SK-N-SH (cell line): ENCODE results near the gene ME3. TPM values are rescaled to one million over a fixed set of nuclear protein-coding genes. Genes with fewer than 3 reads are reported as not detected.

Experiments used
- CTCF ChIA-PET: fragments of 300-600, 350-600 bp; formaldehyde crosslinking; extraction: SDS; loops from one replicate; lab custom pipeline; 2021; lab: Yijun Ruan, JAX
- POLR2A ChIA-PET: fragments of 350-600 bp; sonication (Branson Sonifier 250); formaldehyde crosslinking; extraction: SDS; loops from one replicate; lab custom pipeline; 2020; ENCODE audit warnings: antibody characterized with exemption, inconsistent platforms; lab: Yijun Ruan, JAX
- DNase-seq: peaks from one replicate; pipeline ENCODE4 v3.0.0; 2012
- H2AFZ ChIP-seq: fragments of 200-600 bp; sonication (generic); 2 replicates; pipeline ENCODE4 v1.8.1; 2016; ENCODE audit warnings: antibody characterized with exemption, mild to moderate bottlenecking, low read depth
- H3F3A ChIP-seq: fragments of 200-600 bp; sonication (generic); replicated peaks from 2 replicates; pipeline ENCODE3; 2016; ENCODE audit warnings: antibody characterized with exemption, mild to moderate bottlenecking; ENCODE audit not compliant: insufficient read depth
- H3K27ac ChIP-seq, 2 experiments: fragments of 200-500 bp in 1 of 2; fragments of 200-600 bp in 1 of 2; sonication (Bioruptor generic) in 1 of 2; sonication (generic), shearing (Covaris generic) in 1 of 2; 2 replicates each; pipeline versions ENCODE4 v1.5.1 to v1.6.1; 2014 to 2016; ENCODE audit warnings: low read depth in 2 of 2, inconsistent platforms in 1 of 2, low read length in 1 of 2, mild to moderate bottlenecking in 1 of 2, mixed read lengths in 1 of 2
- H3K27me3 ChIP-seq: fragments of 200-600 bp; sonication (generic), shearing (Covaris generic); 2 replicates; pipeline ENCODE4 v1.6.1; 2016; ENCODE audit warnings: mixed run types; ENCODE audit not compliant: insufficient read depth
- H3K36me3 ChIP-seq, 2 experiments: fragments of 200-500 bp in 1 of 2; fragments of 200-600 bp in 1 of 2; sonication (Bioruptor generic) in 1 of 2; sonication (generic) in 1 of 2; replicated peaks in 1 of 2; 2 replicates each; pipeline versions ENCODE3 to v1.5.1; 2014 to 2016; ENCODE audit warnings: low read length in 1 of 2, mild to moderate bottlenecking in 1 of 2; ENCODE audit not compliant: insufficient read depth in 2 of 2, control insufficient read depth in 1 of 2
- H3K4me1 ChIP-seq, 2 experiments: fragments of 200-500 bp in 1 of 2; fragments of 200-600 bp in 1 of 2; sonication (Bioruptor generic) in 1 of 2; sonication (generic), shearing (Covaris generic) in 1 of 2; 2 replicates each; pipeline versions ENCODE4 v1.5.1 to v1.6.1; 2014 to 2016; ENCODE audit warnings: low read depth in 1 of 2, low read length in 1 of 2, mixed run types in 1 of 2; ENCODE audit not compliant: insufficient read depth in 2 of 2, control insufficient read depth in 1 of 2
- H3K4me2 ChIP-seq: fragments of 200-600 bp; sonication (generic), shearing (Covaris generic); 2 replicates; pipeline ENCODE4 v1.6.1; 2017; ENCODE audit warnings: mixed run types
- H3K4me3 ChIP-seq, 2 experiments: fragments of 200-500 bp in 1 of 2; fragments of 200-600 bp in 1 of 2; sonication (Bioruptor generic) in 1 of 2; sonication (generic), shearing (Covaris generic) in 1 of 2; 2 replicates each; pipeline versions ENCODE4 v1.5.1 to v1.8.1; 2014 to 2016; ENCODE audit warnings: low read depth in 2 of 2, inconsistent platforms in 1 of 2, low read length in 1 of 2, mild to moderate bottlenecking in 1 of 2, mixed read lengths in 1 of 2, moderate library complexity in 1 of 2
- H3K79me2 ChIP-seq: fragments of 200-600 bp; sonication (generic); 2 replicates; pipeline ENCODE4 v1.8.1; 2017; ENCODE audit warnings: mild to moderate bottlenecking; ENCODE audit not compliant: insufficient read depth
- H3K9ac ChIP-seq: fragments of 200-600 bp; sonication (generic); 2 replicates; pipeline ENCODE4 v1.6.1; 2017; ENCODE audit warnings: mixed run types
- H3K9me2 ChIP-seq: fragments of 200-600 bp; sonication (generic); 2 replicates; pipeline ENCODE4 v1.6.1; 2017; ENCODE audit warnings: mixed run types
- H3K9me3 ChIP-seq: fragments of 200-600 bp; sonication (generic); 2 replicates; pipeline ENCODE4 v1.6.1; 2017; ENCODE audit warnings: mixed run types, mild to moderate bottlenecking, moderate library complexity
- H4K20me1 ChIP-seq: fragments of 200-600 bp; sonication (generic); 2 replicates; pipeline ENCODE4 v1.6.1; 2017; ENCODE audit warnings: mild to moderate bottlenecking, mixed run types; ENCODE audit not compliant: insufficient read depth
- CHD2 ChIP-seq: fragments of 150-350 bp; IDR thresholded peaks from 2 replicates; pipeline ENCODE4 v1.6.1; 2018; ENCODE audit warnings: low read length; ENCODE audit not compliant: partially characterized antibody
- EP300 ChIP-seq, 2 experiments: IDR thresholded peaks; 2 replicates each; pipeline versions ENCODE4 v1.4.0 to v1.6.1; 2012; ENCODE audit warnings: borderline replicate concordance in 1 of 2, low read depth in 1 of 2, low read length in 1 of 2
- FOSL2 ChIP-seq: IDR thresholded peaks from 2 replicates; pipeline ENCODE4 v1.4.0; 2012; ENCODE audit warnings: low read depth, mild to moderate bottlenecking, moderate library complexity, borderline replicate concordance
- JUND ChIP-seq: IDR thresholded peaks from 2 replicates; pipeline ENCODE4 v1.4.0; 2012
- MAX ChIP-seq: IDR thresholded peaks from 2 replicates; pipeline ENCODE4 v1.4.0; 2012; ENCODE audit warnings: low read depth
- RXRA ChIP-seq: IDR thresholded peaks from 2 replicates; pipeline ENCODE4 v1.4.0; 2012; ENCODE audit warnings: low read depth, mild to moderate bottlenecking, borderline replicate concordance
- TCF12 ChIP-seq: IDR thresholded peaks from 2 replicates; pipeline ENCODE4 v1.4.0; 2012
- USF1 ChIP-seq: IDR thresholded peaks from 2 replicates; pipeline ENCODE4 v1.4.0; 2012; ENCODE audit warnings: low read depth, borderline replicate concordance
- WGBS: methylation state at CpG from one replicate; pipeline ENCODE4 v1.1.6; 2017; ENCODE audit warnings: low lambda C conversion rate; 5-methylcytosine and 5-hydroxymethylcytosine counted together
- polyA plus RNA-seq, 3 experiments: library from polyadenylated mRNA; depleted of rRNA; stranded (reverse); fragments of >200 nt; gene quantifications; 2 replicates each; pipeline ENCODE4 v1.2.3, GENCODE V29; 2012
- TF ChIP-seq, protein P1 (sequence below): IDR thresholded peaks from 2 replicates; pipeline ENCODE4; 2012

Gene ME3
- polyA plus RNA-seq, 1 of the 3 experiments (the other 2 are of a cell fraction): 22.0 TPM

DNA sequence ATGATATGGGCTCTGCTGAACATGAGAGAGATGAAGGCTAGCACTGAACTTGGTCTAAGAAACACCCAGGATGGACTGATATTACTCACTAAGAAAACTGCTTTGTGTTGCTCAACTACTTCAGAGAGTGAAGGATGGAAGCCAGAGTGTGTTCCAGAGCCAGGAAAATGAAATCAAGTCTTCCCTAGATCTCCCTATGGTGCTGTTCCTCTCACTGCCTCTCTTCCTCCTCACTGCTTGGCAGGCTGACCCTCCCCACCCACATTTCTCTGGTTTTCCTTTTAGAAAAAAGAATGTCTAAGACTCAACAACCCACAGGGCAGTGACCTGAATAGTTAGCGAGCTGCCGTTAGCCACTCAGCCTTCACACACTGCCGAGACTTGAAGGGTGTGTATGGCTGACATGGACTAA is 232.1 kb downstream of the ME3 start:
- Histone ChIP-seq H3K27ac (no peak overlapping the region), H2AFZ (no peak overlapping the region), H3F3A (peaks cover 12% of the 10 kb centered on the region), H3K9ac (no peak overlapping the region), H3K9me2 (no peaks in the 10 kb centered on the region), H4K20me1 (no peaks in the 10 kb centered on the region)
- 97% methylated on average over 3 of the region's 3 CpGs for WGBS
- TF ChIP-seq MAX: no peak
- TF ChIP-seq, all 33 proteins: peak for 0
- Histone ChIP-seq H3K9me3 (no peaks in the 10 kb centered on the region), H3K4me2 (no peak overlapping the region), H3K36me3 (peaks cover 0 to 2% of the 10 kb centered on the region in 2 experiments), H3K27me3 (no peaks in the 10 kb centered on the region), H3K79me2 (no peaks in the 10 kb centered on the region), H3K4me1 (peaks cover 0 to 17% of the 10 kb centered on the region in 2 experiments; a peak in 2 of 4 replicates), H3K4me3 (no peak overlapping the region)
- ChIA-PET CTCF (no interaction called here), POLR2A (no interaction called here)
- no peak for DNase-seq

DNA sequence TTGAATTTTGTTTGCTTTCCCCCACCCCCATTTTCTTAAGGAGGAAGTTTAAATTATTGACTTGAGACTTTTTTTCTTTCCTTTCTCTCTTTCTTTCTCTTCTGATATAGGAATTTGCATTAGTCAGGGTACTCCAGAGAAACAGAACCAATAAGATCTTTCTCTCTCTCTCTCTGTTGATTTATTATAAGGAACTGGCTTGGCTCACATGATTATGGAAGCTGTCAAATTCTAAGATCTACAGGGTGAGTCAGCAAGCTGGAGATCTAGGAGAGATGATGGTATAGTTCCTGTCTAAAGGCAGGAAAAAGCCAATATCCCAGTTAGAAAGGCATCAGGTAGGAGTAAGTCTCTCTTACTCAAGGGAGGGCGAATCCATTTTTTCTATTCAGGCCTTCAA is 233.7 kb downstream of the ME3 start:
- H3K4me1 ChIP-seq: peaks cover 0 to 17% of the 10 kb centered on the region in 2 experiments; a peak in 2 of 4 replicates
- TF ChIP-seq CHD2 (no peak), RXRA (no peak), EP300 (IDR thresholded peaks at IDR 0.05; ENCODE audit: borderline replicate concordance in 1 of 2, low read depth in 1 of 2, low read length in 1 of 2) (peak in 1 of 2 experiments; percentile 50; a peak in 1 of 4 replicates), USF1 (peak; percentile 36; the same call in 1 of the 2 replicates), MAX (0 out of 2 replicates have a peak, but pooled peaks have one; percentile 14), TCF12 (peak; percentile 86), FOSL2 (peak; percentile 69), JUND (peak; percentile 48)
- TF ChIP-seq, protein P1, sequence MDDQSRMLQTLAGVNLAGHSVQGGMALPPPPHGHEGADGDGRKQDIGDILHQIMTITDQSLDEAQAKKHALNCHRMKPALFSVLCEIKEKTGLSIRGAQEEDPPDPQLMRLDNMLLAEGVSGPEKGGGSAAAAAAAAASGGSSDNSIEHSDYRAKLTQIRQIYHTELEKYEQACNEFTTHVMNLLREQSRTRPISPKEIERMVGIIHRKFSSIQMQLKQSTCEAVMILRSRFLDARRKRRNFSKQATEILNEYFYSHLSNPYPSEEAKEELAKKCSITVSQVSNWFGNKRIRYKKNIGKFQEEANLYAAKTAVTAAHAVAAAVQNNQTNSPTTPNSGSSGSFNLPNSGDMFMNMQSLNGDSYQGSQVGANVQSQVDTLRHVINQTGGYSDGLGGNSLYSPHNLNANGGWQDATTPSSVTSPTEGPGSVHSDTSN: peak; percentile 87
- peak overlapping the region; percentile 2 to 54; a peak in 3 of 4 replicates for H3K27ac ChIP-seq
- H3K4me2 ChIP-seq: no peak overlapping the region
- POLR2A ChIA-PET: no interaction called here
- DNase-seq: no peak
- H3K79me2 ChIP-seq: no peaks in the 10 kb centered on the region
- H4K20me1 ChIP-seq: no peaks in the 10 kb centered on the region
- H3F3A ChIP-seq: peaks cover 12% of the 10 kb centered on the region
- no peak overlapping the region for H3K4me3 ChIP-seq
- WGBS: 100% methylated on average over 1 of the region's 1 CpG
- no peaks in the 10 kb centered on the region for H3K9me3 ChIP-seq
- H3K27me3 ChIP-seq: no peaks in the 10 kb centered on the region
- H3K9me2 ChIP-seq: no peaks in the 10 kb centered on the region
- peaks cover 0 to 2% of the 10 kb centered on the region in 2 experiments for H3K36me3 ChIP-seq
- H3K9ac ChIP-seq: no peak overlapping the region
- no peak overlapping the region for H2AFZ ChIP-seq
- CTCF ChIA-PET: no interaction called here
